RCC 7860 (cell line): ENCODE measurements around the gene CREM.

Experiments used
- DNase-seq: peaks from one replicate; pipeline ENCODE4 v3.0.0-alpha.2; 2015; ENCODE audit warnings: low spot score
- FAIRE-seq: peaks from 2 replicates; lab custom pipeline; 2012; peaks lifted over from hg19 to GRCh38; lab: Jason Lieb, UNC

Gene CREM

GRCh38 chr10:35259769-35260397 lies 133.2 kb downstream of the CREM start:
- DNase-seq (peak; percentile 94), FAIRE-seq (peak; percentile 98)

GRCh38 chr10:35262436-35262835 lies 135.8 kb downstream of the CREM start:
- DNase-seq = no peak
- FAIRE-seq = no peak
